Germinal center (tissue), 1 donor: Measurements from ENCODE around the gene BDP1.
"Not testable (repeated sequence)": the region's sequence is repeated elsewhere in the genome, so short reads cannot be mapped to it uniquely, and the experiment has no call there.

Source experiments
- DNase-seq: peaks from one replicate; pipeline ENCODE4 v3.0.0; 2012; ENCODE audit warnings: mixed read lengths, low spot score

The BDP1 gene

DNA sequence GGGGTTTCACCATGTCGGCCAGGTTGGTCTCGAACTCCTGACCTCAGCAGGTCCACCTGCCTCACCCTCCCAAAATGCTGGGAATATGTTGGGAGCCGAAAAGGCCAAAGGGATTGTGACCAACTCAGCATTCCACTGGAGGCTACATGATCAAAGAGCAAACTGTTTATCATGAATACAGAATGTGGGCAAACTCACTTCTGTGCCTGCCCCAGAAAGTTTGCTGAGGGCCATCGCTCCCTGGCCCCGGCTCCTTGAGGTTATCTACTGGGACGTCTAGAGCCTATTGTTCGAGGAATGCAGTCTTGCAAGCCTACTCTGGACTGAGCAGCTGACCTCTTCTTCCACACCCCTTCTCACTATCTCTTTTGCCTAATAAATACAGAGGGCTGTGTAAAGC is 116.4 kb downstream of the BDP1 start:
- DNase-seq = not testable (repeated sequence)

DNA sequence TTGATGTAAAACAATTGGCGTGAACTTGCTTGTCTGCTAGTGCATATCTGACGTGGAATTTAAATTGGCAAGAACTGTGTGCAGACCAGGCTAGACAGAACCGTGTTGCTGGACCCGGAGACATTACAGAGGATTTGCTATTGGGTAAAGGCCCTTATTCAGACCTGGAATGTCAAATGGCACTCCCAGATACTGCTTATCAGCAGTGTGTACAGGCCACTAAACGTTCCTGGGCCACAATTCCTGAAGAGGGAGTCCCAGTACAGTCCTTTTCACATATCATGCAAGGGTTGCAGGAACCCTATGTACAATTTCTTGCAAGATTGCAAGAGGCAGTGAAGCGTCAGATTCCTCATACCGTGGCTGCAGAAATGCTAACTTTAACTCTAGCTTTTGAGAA is 118.1 kb downstream of the BDP1 start:
- DNase-seq = no peak

DNA sequence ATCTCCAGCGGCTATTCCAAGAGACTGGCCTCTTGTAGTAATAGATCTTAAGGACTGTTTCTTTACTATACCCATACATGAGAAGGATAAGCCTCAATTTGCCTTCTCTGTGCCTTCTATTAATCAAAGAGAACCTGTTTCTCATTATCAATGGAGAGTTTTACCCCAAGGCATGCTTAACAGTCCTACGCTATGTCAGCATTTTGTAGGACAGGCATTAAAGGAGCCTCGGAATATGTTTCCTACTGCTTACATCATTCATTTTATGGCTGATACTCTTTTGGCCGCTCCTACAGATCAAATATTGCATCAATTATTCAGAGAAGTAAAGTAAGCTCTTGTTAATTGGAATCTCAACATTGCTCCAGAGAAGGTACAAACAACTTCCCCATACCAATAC is 120.1 kb downstream of the BDP1 start:
- DNase-seq = not testable (repeated sequence)

DNA sequence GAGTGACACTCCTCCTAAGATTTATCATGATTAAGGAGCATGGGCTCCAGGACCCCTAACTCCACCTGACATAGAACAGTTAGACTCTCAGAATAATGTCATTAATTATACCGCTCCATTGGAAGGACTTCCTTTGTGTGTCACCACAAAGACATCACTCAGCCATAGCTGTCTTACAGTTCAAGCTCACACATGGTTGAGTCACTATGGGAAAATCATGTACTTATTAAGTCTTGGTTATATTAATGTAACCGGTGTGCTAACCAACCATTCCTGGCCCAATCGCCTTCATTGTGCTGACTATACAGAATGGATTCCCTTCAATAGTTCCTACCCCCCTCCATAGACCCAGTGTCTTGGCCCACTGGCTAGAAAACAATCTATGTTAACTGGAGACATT is 120.8 kb downstream of the BDP1 start:
- no peak for DNase-seq

DNA sequence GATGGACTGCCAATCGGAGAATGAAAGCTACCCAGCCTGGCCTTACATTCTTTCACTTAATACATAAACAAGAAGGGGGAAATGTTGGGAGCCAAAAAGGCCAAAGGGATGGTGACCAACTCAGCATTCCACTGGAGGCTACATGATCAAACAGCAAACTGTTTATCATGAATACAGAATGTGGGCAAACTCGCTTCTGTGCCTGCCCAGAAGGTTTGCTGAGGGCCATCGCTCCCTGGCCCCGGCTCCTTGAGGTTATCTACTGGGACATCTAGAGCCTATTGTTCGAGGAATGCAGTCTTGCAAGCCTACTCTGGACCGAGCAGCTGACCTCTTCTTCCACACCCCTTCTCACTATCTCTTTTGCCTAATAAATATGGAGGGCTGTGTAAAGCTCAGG is 122.4 kb downstream of the BDP1 start:
- not testable (repeated sequence) for DNase-seq

DNA sequence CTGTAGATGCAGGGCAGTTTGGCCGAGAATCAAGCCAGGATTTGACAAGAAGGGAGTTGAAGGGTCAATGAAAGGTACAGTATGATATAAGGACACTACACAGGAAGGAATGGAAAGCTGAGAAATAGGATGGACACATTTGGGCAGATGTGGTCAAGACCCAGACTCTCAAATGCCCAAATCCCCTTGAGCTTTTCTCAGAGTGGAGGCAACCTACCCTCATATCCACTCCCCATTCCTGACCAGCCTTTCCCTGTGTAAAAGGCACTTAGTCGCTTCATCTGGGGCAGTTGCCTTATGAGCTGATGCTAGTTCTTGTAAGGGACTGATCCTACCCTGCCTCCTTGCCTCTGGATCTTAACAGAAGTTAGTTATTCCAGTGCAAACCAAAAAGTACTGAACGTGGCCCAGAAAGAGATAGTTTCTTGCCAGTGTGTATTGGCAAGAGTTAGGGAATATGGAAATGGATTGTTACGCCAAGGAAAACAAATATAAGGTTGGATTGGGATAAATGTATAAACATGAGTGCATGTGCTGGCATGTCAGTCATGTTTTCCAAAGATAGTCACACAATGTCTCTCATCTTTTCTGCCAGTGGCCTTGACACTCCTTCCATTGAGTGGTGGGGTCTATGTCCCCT is 127.6 kb downstream of the BDP1 start:
- DNase-seq = no peak

DNA sequence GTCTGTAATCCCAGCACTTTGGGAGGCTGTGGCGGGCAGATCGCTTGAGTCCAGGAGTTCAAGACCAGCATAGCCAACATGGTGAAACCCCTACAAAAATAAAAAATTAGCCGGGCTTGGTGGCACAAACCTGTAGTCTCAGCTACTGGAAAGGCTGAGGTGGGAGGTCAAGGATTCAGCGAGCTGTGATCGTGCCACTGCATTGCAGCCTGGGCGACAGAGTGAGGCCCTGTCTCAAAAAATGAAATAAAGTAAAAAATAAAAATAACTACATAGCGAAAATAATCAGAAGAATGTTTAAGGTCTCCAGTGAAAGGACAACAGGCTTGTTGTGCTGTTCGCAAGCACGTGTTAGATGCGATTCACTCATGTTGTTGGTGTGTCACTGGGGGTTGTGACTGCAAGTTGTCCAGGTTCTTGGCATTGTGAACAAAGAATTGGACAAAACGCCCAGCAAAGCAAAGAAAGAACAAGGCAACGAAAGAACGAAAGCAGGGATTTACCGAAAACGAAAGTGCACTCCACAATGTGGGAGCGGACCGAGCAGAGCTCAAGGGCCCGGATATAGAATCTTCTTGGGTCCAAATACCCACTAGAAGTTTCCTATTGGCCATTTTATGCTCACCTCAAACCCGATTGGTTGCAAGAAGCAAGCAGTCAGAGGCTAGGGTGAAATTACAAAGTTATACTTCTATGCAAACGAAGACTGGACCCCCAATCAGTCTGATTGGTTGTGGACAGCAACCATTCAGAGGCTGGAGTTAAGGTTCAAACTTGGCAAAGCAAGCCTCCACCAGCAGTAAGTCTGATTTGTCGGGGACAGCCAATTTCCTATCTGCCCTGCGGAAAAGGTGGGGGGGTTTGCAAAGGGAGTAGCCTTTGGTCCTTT is 130.8 kb downstream of the BDP1 start:
- DNase-seq = no peak

DNA sequence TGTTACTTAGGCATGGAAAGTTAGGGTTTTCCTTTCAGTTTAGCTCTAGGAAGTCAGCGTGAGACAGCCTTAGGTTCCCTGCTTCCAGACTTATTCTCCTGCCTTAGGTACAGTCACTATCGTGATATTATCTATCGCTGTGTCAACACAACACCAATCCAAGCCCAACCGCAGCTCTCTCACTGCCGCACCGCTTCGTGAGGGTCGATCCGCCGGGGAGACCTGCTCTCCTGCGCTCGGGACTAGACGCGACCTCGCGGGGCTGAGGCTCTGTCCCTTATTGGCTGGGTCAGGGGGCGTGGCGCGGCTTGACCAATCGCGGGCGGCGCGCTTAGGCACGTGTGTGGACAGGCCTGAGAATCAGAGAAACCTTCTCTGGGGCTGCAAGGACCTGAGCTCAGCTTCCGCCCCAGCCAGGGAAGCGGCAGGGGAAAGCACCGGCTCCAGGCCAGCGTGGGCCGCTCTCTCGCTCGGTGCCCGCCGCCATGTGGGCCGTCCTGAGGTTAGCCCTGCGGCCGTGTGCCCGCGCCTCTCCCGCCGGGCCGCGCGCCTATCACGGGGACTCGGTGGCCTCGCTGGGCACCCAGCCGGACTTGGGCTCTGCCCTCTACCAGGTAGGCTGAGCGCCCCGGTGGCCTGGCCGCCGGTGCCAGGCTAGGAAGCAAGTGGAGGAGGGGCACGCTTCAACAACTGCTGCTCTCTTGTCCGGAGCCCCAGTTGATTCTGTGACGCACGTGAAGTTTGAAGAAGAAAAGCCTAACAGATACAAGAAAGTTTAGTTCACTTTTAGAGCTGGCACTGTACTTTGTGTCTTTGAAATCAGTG is 131.7 kb downstream of the BDP1 start, which contains the start of gene MCCC2:
MCCC2 (plus strand) TSS at position 400 of the 825 bp plus-strand sequence; CDS start at position 486, 86 bp downstream.
- DNase-seq = peak; percentile 96

DNA sequence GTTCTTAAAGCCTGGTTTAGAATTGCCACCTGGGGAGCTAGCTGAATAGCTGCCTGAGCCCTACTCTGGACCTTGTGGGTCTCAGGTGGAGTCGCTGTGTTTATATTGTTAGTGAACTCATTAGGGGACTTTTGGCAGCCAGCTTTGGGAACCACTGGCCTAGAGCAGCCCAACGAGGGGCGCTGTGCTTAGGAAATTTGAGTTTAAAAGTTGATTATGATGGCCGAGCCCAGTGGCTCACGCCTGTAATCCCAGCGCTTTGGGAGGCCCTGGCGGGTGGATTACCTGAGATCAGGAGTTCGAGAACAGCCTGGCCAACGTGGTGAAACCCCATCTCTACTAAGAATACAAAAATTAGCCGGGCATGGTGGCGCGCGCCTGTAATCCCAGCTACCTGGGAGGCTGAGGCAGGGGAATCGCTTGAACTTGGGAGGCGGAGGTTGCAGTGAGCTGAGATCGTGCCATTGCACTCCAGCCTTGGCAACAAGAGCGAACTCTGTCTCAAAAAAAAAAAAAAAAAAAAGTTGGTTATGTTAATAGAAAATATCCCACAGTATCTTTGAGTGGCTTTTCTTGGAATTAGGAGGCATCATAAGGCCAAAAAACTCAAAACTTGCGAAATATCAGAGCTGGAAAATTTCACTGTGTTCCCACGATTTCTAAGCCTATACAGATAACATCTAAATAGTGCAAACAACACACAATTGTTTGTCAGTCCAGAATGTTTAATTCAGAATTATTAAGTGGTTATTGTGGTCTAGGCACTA is 132.5 kb downstream of the BDP1 start:
- DNase-seq = no peak

DNA sequence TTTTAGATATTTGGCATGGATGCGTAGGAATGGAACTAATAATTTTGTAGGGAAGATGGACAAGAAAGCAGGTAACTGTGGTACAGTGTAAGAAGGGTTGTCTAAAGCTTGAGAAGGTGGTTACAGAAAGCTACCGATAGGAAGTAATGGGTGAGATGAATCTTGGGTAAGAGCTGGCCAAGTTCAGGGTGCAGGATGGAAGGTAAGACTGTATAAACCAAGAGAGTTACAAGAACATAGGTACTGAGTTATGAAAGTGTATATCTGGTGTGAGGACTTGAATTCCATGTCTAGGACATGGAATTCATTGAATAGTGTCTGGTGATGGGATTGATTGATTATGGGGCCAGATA is 133.1 kb downstream of the BDP1 start:
- no peak for DNase-seq

DNA sequence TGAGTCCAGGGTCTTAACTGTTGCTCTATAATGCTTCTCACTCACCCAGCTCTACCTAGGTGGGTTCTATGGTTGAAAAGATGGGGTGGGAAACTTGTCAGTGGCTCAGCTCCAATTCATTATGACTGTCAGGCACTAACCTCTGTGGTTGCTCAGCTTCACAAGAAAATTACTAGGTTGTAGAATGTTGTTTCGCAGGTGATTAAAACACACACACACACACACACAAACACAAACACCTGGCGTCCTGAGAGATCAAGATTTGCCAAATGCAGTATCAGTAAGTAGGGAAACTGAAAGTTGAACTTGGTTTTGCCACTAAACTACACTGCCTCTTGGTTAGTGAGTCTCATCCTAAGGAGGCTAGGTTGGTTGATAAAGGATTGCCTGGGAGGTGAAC is 134.5 kb downstream of the BDP1 start:
- DNase-seq = no peak

DNA sequence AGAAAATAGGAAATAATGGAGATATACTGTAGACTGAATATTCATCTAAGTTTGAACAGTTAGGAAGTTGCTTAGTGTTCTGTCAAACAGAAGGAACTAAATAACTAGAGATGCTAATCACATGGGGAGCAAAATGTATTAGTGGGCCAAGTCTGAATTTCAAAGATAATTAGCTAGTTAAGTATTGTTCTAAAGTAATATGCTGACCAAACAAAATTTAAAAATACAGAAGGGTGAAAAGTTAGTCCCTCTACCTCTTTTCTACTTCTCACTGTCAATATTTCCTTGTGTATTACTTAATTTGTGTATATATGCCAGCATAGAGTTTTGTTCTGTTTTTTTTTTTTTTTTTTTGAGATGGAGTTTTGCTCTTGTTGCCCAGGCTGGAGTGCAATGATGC is 135.6 kb downstream of the BDP1 start:
- DNase-seq = no peak

DNA sequence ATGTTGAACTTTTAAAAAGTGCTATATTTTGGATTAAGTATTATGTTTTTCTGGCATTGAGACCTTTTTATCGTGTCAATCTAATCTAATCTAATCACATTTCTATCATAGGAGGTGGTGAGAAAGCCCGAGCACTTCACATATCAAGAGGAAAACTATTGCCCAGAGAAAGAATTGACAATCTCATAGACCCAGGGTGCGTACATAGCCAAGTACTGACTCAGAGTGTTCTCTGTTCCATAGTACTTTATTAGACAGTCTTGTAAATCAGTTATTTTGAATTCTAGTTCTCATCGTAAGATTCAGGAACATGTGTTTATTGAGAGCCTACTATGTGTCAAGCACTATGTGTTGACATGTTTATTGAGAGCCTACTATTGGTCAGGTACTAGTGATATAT is 140.7 kb downstream of the BDP1 start:
- no peak for DNase-seq

DNA sequence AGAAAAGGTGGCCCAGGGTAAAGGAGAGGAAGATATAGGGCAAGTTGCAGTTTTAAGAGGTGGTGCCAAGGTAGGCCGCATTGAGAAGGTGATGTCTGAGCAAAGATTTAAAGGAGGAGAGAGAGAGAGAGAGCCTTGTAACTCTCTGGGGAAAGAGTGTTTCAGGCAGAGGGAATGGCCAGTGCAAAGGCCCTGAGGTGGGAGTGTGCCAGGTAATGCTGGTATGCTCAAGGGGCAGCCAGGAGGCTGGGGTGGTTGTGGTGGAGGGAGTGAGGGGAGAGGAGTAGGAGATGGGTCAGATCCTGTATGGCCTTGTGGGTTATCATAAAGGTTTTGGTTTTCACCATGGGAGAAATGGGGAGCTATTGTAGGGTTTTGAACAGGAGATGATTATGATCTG is 141.6 kb downstream of the BDP1 start:
- no peak for DNase-seq

DNA sequence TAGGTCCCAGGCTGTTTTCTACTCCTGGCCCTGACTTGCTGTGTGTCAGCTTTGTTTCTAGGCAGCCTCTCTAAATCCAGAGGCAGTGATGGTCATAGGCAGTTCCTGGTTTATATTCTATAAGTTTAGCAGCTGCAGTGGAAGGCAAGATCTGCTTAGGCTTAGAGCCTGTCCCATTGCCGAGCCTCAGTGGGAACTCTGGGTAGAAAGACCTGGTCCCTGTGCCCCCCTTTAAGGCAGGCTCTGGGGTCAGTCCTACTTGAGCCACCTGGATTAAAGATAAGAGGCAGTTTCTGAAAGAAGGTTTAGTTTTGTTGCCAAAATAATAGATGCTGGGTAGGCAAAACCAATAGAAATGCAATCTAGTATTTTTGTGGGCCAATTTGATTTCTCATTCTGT is 145.3 kb downstream of the BDP1 start:
- no peak for DNase-seq

DNA sequence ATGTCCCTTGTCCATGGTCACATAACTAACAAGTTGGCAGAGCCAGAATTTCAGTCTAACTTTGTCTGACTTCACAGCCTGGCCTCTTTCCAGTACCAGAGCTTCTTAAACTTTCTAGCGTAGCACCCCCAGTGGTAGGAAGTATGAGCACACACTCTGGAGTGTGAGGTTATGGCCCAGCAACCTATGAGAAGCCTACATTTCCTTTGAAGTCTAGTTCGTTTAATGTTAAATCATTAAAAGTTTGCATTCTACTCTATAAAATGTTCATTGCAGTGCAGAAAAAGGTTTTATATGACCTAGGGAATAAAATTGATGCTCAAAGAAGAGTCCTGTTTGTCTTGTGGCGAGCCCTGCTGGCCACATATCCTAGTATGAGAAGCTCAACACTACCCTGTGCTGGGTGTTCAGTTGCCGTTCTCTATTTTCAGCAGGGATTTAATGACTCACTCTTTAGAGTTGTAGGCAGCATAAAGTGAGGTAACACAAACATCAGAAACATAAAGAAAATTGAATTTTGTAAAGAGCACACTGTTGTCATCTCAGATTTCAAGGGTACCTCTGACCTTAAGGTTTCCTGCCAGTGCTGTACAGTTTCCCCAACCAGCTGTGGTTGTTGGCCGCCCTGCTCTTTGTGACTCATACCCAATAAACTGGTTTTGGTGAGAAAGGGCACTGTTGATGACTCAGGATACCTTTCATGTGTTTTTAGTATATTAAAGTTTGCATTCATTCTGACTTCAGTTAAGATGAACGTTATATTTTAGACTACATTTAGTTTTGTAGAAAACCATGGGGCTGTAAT is 146.0 kb downstream of the BDP1 start:
- peak; percentile 66 for DNase-seq

DNA sequence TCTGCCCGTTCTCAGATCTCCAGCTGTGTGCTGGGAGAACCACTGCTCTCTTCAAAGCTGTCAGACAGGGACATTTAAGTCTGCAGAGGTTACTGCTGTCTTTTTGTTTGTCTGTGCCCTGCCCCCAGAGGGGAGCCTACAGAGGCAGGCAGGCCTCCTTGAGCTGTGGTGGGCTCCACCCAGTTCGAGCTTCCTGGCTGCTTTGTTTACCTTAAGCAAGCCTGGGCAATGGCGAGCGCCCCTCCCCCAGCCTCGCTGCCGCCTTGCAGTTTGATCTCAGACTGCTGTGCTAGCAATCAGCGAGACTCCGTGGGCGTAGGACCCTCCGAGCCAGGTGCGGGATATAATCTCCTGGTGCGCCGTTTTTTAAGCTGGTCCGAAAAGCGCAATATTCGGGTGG is 154.5 kb downstream of the BDP1 start:
- DNase-seq = not testable (repeated sequence)

DNA sequence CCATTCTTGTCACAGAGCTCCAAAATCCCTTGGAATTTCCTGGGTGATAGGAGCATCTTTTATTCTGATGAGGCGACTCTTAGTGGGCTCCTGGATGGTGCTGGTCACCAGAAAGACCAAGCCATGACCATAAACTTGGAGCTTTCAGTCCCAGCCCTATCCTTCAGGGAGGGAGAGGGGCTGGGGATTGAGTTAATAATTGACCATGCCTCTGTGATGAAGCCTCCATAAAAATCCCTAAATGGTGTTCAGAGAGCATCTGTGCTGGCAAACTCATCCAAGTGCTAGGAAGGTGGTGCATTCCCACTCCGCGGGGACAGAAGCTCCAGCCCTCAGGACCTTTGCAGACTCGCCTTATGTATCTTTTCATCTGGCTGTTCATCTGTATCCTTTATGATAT is 160.4 kb downstream of the BDP1 start:
- DNase-seq = no peak
